Islet of Langerhans (tissue), 1 donor: ENCODE results near the gene TMCO5A.

Experiments used
- FAIRE-seq: peaks from one replicate; lab custom pipeline; 2011; peaks lifted over from hg19 to GRCh38; lab: Jason Lieb, UNC

The TMCO5A gene

DNA sequence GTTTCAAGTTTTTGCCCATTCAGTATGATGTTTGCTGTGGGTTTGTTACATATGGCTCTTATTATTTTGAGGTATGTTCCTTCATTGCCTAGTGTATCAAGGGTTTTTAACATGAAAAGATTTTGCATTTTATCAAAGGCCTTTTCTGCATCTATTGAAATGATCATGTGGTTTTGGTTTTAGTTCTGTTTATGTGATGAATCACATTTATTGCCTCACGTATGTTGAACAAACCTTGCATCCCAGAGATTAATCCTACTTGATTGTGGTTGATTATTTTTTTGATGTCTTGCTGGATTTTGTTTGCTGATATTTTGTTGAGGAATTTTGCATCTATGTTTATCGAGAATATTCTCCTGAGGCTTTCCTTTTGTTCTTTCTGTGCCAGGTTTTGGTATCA lies 39.4 kb downstream of the TMCO5A start:
- no peak for FAIRE-seq

DNA sequence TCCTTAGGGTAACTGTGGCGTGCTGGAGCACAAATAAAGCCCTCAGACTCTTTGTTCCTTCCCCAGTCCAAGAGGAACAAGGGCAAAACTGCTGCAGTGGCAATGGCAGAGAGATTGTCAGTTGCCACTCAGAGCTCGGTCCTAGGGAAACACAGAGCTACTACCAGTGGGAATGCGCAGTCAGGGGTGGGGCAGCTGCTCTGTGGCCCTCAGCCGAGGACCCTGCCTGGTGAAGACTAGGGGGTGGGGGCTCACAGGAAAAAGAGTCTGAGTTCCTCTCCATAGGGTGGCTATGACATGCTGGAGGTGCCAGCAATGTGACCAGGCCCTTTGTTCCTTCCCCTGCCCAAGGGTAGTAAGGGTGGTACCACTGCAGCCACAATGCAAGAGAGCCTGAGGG lies 43.8 kb downstream of the TMCO5A start:
- no peak for FAIRE-seq

GRCh38 chr15:37979671-37980409 lies 45.4 kb downstream of the TMCO5A start:
- FAIRE-seq, result no peak

DNA sequence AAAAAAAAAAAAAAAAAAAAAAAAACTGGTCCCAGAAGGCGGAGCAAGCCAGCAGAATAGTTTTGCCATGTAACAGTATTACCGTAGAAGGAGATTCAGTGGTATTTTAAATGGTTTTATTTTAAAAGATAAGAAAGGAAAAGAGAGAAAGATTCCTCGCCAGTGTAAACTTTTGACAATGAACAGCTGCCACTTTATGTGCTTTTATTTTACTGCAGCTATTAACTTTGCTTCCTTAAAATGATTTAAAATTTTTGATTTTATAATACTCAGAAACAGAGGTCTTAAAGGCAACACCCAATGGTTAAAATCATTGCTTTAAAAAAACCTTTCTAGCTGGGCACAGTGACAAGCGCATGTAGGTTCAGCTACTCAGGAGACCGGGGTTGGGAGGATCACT lies 46.8 kb downstream of the TMCO5A start:
- FAIRE-seq, result no peak

- peak; percentile 71 for FAIRE-seq
Observed at GRCh38 chr15:37981775-37982174, 47.3 kb downstream of the TMCO5A start.

GRCh38 chr15:37984368-37984767 lies 49.9 kb downstream of the TMCO5A start:
- no peak for FAIRE-seq

GRCh38 chr15:37995461-37996347 lies 61.3 kb downstream of the TMCO5A start:
- FAIRE-seq, result peak; percentile 94
